Measurements from ENCODE around the gene MTIF3. TPM values are rescaled to one million over a fixed set of nuclear protein-coding genes. Genes with fewer than 3 reads are reported as not detected.

The MTIF3 gene
- total RNA-seq, 1 experiment from 2014 or later = 42.0 TPM

- H3K4me3 Mint-ChIP-seq = no peak overlapping the region
- peaks cover 4% of the 10 kb centered on the region; the same call in 1 of the 2 replicates for H3K27me3 Mint-ChIP-seq (ENCODE audit: low read depth)
- TF ChIP-seq HMGXB4 (CRISPR knock-in tag; IDR thresholded peaks at IDR 0.05) (no peak), CTCF (IDR thresholded peaks at IDR 0.05) (peak; percentile 82), USF2 (CRISPR knock-in tag; IDR thresholded peaks at IDR 0.05) (peak; percentile 61)
- ChIA-PET CTCF (interaction anchor here (1.0 kb wide), 1 partner anchor 51 kb away, joined by 3 read pairs; no protein-coding TSS in a partner anchor), POLR2A (no interaction called here)
- DNase-seq (ENCODE audit: low spot score) (peak; percentile 89), ATAC-seq (peak; percentile 96)
- no peak overlapping the region for H3K27ac Mint-ChIP-seq
- H3K4me1 Mint-ChIP-seq = peaks cover 13% of the 10 kb centered on the region
- H3K9me3 Mint-ChIP-seq = no peaks in the 10 kb centered on the region
- no peaks in the 10 kb centered on the region for H3K36me3 Mint-ChIP-seq
Observed at GRCh38 chr13:27481766-27482165, 31.4 kb upstream of the MTIF3 start.

GRCh38 chr13:27476943-27477703 is 26.8 kb upstream of the MTIF3 start:
- peaks cover 10% of the 10 kb centered on the region for H3K4me1 Mint-ChIP-seq
- DNase-seq (ENCODE audit: low spot score) (no peak), ATAC-seq (no peak)
- no peak overlapping the region for H3K4me3 Mint-ChIP-seq
- POLR2A ChIA-PET = no interaction called here
- TF ChIP-seq GABPB1 (CRISPR knock-in tag; IDR thresholded peaks at IDR 0.05) (peak; percentile 64), FOXP1 (CRISPR knock-in tag; IDR thresholded peaks at IDR 0.05; ENCODE audit: borderline replicate concordance) (no peak)
- H3K27me3 Mint-ChIP-seq (ENCODE audit: low read depth) = no peaks in the 10 kb centered on the region
- H3K36me3 Mint-ChIP-seq = no peaks in the 10 kb centered on the region
- H3K9me3 Mint-ChIP-seq = no peaks in the 10 kb centered on the region
- CTCF ChIA-PET = interaction anchor here (1.2 to 2.0 kb wide), 3 partner anchors 26 to 349 kb away, joined by 3 to 7 read pairs (median 7); no protein-coding TSS in a partner anchor
- H3K27ac Mint-ChIP-seq = no peak overlapping the region

- Mint-ChIP-seq H3K27me3 (ENCODE audit: low read depth) (no peaks in the 10 kb centered on the region), H3K9me3 (no peaks in the 10 kb centered on the region), H3K4me1 (peaks cover 7% of the 10 kb centered on the region), H3K4me3 (no peak overlapping the region), H3K27ac (no peak overlapping the region), H3K36me3 (no peaks in the 10 kb centered on the region)
- no peak for TF ChIP-seq ELF4 (CRISPR knock-in tag; IDR thresholded peaks at IDR 0.05; ENCODE audit: low read depth)
- no peak for TF ChIP-seq OVOL2 (CRISPR knock-in tag; IDR thresholded peaks at IDR 0.05; ENCODE audit: borderline replicate concordance)
- no peak for TF ChIP-seq ZMAT4 (CRISPR knock-in tag; IDR thresholded peaks at IDR 0.05)
- no peak for TF ChIP-seq NFATC4 (CRISPR knock-in tag; IDR thresholded peaks at IDR 0.05)
- TF ChIP-seq SMAD4 (CRISPR knock-in tag; IDR thresholded peaks at IDR 0.05) = no peak
- no peak for TF ChIP-seq TCF7 (CRISPR knock-in tag; IDR thresholded peaks at IDR 0.05; ENCODE audit: low read depth)
- TF ChIP-seq USF1 (CRISPR knock-in tag; IDR thresholded peaks at IDR 0.05) = no peak
- TF ChIP-seq ZNF121 (CRISPR knock-in tag; IDR thresholded peaks at IDR 0.05) = no peak
- TF ChIP-seq JAZF1 (CRISPR knock-in tag; IDR thresholded peaks at IDR 0.05) = no peak
- no peak for TF ChIP-seq IRF2 (CRISPR knock-in tag; IDR thresholded peaks at IDR 0.05; ENCODE audit: borderline replicate concordance, low read depth)
- no peak for TF ChIP-seq ZSCAN18 (CRISPR knock-in tag; IDR thresholded peaks at IDR 0.05)
- CTCF ChIA-PET = interaction anchor here (1.9 kb wide), 1 partner anchor 352 kb away, joined by 8 read pairs; no protein-coding TSS in a partner anchor
- ATAC-seq (no peak), DNase-seq (ENCODE audit: low spot score) (no peak)
- POLR2A ChIA-PET = no interaction called here
Observed at GRCh38 chr13:27474751-27475268, 24.4 kb upstream of the MTIF3 start.
